ENCODE results near the gene PNCK. TPM values are rescaled to one million over a fixed set of nuclear protein-coding genes. Genes with fewer than 3 reads are reported as not detected.

The PNCK gene
- total RNA-seq, 2 experiments from 2014 or later: 0.70 to 1.0 TPM

DNA sequence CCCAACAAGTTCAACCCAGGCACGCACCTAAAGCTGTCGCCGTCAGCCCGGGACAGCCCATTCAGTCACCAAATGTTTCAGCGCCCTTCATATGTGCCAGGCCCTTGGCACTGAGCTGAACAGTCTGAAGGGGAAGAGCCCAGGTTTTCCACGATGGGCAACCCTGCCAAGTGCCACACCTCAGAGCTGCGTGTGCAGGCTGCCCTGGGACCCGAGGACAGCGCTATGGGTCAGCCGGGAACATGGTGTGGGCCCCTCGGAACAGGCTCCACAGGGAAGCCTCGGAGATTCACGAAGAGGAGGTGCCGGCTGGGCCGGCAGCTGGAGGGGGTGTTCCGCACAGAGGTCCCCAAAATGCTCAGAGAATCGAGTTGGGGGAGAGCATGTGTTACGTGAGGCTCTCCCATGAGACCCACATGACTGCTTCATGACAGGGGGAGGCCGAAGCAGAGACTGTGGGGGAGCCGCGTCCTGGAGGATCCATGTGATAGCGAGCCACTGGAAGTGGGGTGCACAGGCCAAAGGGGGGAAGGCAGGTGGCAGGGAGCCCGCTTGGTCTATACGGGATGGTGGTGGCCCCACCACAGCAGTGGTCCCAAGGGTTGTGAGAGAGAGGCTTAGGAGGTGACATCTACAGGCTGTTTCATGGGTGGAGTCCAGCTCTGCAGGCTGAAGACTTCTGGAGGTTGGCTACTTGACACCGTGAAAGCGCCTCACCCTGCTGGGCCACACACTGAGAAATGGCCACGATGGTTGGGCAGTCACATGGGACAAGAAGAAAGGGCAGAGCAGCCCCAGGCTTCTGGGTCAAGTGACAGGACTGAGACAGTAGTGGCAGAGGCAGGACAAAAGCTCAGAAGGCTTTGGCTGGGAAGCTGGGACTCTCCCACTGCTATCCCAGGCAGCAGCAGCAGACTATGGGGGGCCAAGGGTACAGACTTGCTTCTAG is 36.4 kb upstream of the PNCK start:
- intact Hi-C loops (cut with DNase I, micrococcal nuclease): no loop called here
- Mint-ChIP-seq H3K27ac (no peak overlapping the region), H3K4me1 (ENCODE audit: low read depth) (peaks cover 13% of the 10 kb centered on the region), H3K4me3 (no peak overlapping the region), H3K27me3 (no peaks in the 10 kb centered on the region), H3K9me3 (no peaks in the 10 kb centered on the region), H3K36me3 (ENCODE audit: low read depth) (peaks cover 40% of the 10 kb centered on the region)
- Histone ChIP-seq H3K27ac (ENCODE audit: low read depth in 1 of 2, low read length in 2 of 2) (no peak overlapping the region), H3K4me3 (ENCODE audit: low read length) (no peak overlapping the region), H3K36me3 (ENCODE audit: insufficient read depth, low read length) (peaks cover 47% of the 10 kb centered on the region), H3K9me3 (ENCODE audit: control insufficient read depth in 1 of 2, insufficient read depth in 1 of 2, low read length in 2 of 2) (no peaks in the 10 kb centered on the region), H3K4me1 (ENCODE audit: insufficient read depth, low read length) (peaks cover 5% of the 10 kb centered on the region), H3K27me3 (ENCODE audit: control insufficient read depth in 1 of 2, insufficient read depth in 2 of 2, low read length in 2 of 2) (no peaks in the 10 kb centered on the region)
- POLR2A ChIA-PET: no interaction called here
- ATAC-seq (ENCODE audit: poor library complexity) (no peak), DNase-seq (no peak)
- CTCF ChIA-PET: no interaction called here
- TF ChIP-seq, protein P1, sequence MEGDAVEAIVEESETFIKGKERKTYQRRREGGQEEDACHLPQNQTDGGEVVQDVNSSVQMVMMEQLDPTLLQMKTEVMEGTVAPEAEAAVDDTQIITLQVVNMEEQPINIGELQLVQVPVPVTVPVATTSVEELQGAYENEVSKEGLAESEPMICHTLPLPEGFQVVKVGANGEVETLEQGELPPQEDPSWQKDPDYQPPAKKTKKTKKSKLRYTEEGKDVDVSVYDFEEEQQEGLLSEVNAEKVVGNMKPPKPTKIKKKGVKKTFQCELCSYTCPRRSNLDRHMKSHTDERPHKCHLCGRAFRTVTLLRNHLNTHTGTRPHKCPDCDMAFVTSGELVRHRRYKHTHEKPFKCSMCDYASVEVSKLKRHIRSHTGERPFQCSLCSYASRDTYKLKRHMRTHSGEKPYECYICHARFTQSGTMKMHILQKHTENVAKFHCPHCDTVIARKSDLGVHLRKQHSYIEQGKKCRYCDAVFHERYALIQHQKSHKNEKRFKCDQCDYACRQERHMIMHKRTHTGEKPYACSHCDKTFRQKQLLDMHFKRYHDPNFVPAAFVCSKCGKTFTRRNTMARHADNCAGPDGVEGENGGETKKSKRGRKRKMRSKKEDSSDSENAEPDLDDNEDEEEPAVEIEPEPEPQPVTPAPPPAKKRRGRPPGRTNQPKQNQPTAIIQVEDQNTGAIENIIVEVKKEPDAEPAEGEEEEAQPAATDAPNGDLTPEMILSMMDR (IDR thresholded peaks at IDR 0.05): no peak

DNA sequence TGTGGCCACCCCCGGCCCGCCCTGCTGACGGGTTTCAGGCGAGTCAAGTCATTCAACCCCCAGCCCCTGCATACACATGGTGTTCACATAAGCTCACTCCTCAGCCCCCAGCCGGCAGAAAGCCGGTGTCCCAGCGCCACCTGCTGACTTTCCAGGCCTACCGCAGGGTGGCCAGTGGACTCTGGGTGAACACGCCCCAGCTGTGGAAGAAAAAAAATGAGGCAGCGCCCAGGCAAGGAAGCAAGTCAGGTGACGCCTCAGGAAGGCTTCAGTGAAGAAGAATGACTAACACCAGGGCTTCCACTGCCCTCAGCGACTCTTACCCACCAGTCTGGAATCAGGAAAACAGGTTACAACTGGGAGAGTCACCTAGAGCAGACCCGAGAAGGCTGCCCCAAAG is 34.8 kb upstream of the PNCK start:
- Histone ChIP-seq H3K4me1 (ENCODE audit: insufficient read depth, low read length) (peaks cover 5% of the 10 kb centered on the region), H3K27ac (ENCODE audit: low read depth in 1 of 2, low read length in 2 of 2) (no peak overlapping the region), H3K9me3 (ENCODE audit: control insufficient read depth in 1 of 2, insufficient read depth in 1 of 2, low read length in 2 of 2) (no peaks in the 10 kb centered on the region), H3K4me3 (ENCODE audit: low read length) (no peak overlapping the region), H3K36me3 (ENCODE audit: insufficient read depth, low read length) (peaks cover 42% of the 10 kb centered on the region), H3K27me3 (ENCODE audit: control insufficient read depth in 1 of 2, insufficient read depth in 2 of 2, low read length in 2 of 2) (no peaks in the 10 kb centered on the region)
- ATAC-seq (ENCODE audit: poor library complexity): peak; percentile 74
- Mint-ChIP-seq H3K4me1 (ENCODE audit: low read depth) (peaks cover 13% of the 10 kb centered on the region), H3K9me3 (no peaks in the 10 kb centered on the region), H3K4me3 (no peak overlapping the region), H3K36me3 (ENCODE audit: low read depth) (peaks cover 33% of the 10 kb centered on the region), H3K27me3 (no peaks in the 10 kb centered on the region), H3K27ac (no peak overlapping the region)
- peak in 10 of 14 experiments; percentile 21 to 67 (median 38) for DNase-seq
- ChIA-PET POLR2A (no interaction called here), CTCF (interaction anchor here (0.6 to 0.8 kb wide), 2 partner anchors 42 to 749 kb away, joined by 3 read pairs; no protein-coding TSS in a partner anchor)
- intact Hi-C loops (cut with DNase I, micrococcal nuclease): no loop called here
- TF ChIP-seq, protein P1 (IDR thresholded peaks at IDR 0.05): no peak

GRCh38 chrX:153707406-153707805 is 33.8 kb upstream of the PNCK start:
- H3K27ac ChIP-seq (ENCODE audit: low read depth in 1 of 2, low read length in 2 of 2): no peak overlapping the region
- ChIA-PET CTCF (no interaction called here), POLR2A (no interaction called here)
- H3K36me3 ChIP-seq (ENCODE audit: insufficient read depth, low read length): peaks cover 43% of the 10 kb centered on the region
- ATAC-seq (ENCODE audit: poor library complexity): no peak
- H3K4me1 ChIP-seq (ENCODE audit: insufficient read depth, low read length): peaks cover 5% of the 10 kb centered on the region
- H3K27me3 ChIP-seq (ENCODE audit: control insufficient read depth in 1 of 2, insufficient read depth in 2 of 2, low read length in 2 of 2): no peaks in the 10 kb centered on the region
- H3K36me3 Mint-ChIP-seq (ENCODE audit: low read depth): peaks cover 25% of the 10 kb centered on the region
- TF ChIP-seq, protein P1 (IDR thresholded peaks at IDR 0.05): no peak
- intact Hi-C loops (cut with DNase I, micrococcal nuclease): no loop called here
- H3K9me3 ChIP-seq (ENCODE audit: control insufficient read depth in 1 of 2, insufficient read depth in 1 of 2, low read length in 2 of 2): no peaks in the 10 kb centered on the region
- no peak for DNase-seq
- no peaks in the 10 kb centered on the region for H3K9me3 Mint-ChIP-seq
- no peaks in the 10 kb centered on the region for H3K27me3 Mint-ChIP-seq
- H3K27ac Mint-ChIP-seq: no peak overlapping the region
- no peak overlapping the region for H3K4me3 Mint-ChIP-seq
- H3K4me3 ChIP-seq (ENCODE audit: low read length): no peak overlapping the region
- peaks cover 13% of the 10 kb centered on the region for H3K4me1 Mint-ChIP-seq (ENCODE audit: low read depth)

All from CD4-positive, alpha-beta T cell (primary cell).